BE2C (cell line): Measurements from ENCODE around the gene ANKRD28.

ENCODE experiments used
- DNase-seq: peaks from one replicate; pipeline ENCODE4 v3.0.0-alpha.2; 2020
- H3K27me3 ChIP-seq: fragments of 250-450 bp; sonication (Bioruptor Pico); 2 replicates; pipeline ENCODE4 v1.5.1; 2020; ENCODE audit warnings: mild to moderate bottlenecking
- H3K36me3 ChIP-seq: fragments of 250-450 bp; sonication (Bioruptor Pico); 2 replicates; pipeline ENCODE4 v1.5.1; 2020; ENCODE audit warnings: mild to moderate bottlenecking
- H3K4me1 ChIP-seq: fragments of 250-450 bp; sonication (Bioruptor Pico); 2 replicates; pipeline ENCODE4 v1.5.1; 2020
- H3K4me3 ChIP-seq: 2 replicates; pipeline ENCODE4 v1.5.1; 2011; ENCODE audit warnings: low read depth, low read length
- H3K9me3 ChIP-seq: fragments of 250-450 bp; sonication (Bioruptor Pico); 2 replicates; pipeline ENCODE4 v1.5.1; 2020
- TF ChIP-seq, protein P1 (sequence below): IDR thresholded peaks from 2 replicates; pipeline ENCODE4 v1.5.1; 2012; ENCODE audit warnings: mild to moderate bottlenecking, low read depth, low read length

Gene ANKRD28

DNA sequence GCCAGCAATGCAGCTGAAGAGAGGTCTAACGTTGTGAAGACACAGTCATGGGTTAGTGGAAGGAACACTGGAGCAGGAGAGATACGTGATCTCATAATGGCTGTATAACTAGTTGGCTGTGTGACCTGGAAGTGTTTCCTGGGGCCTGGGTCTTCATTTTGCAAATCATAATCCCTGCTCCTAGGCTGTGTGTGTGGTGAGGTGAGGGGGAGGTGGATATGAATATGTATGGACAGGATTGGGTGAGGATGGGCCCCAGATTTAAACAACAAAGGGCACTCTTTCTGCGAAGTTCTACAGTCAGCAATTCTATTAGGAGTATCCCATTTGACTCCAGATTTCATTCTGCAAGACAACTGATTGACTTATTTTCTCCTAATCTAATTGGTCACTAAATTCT lies 41.3 kb downstream of the ANKRD28 start:
- Histone ChIP-seq H3K4me3 (no peak overlapping the region), H3K27me3 (no peaks in the 10 kb centered on the region), H3K36me3 (no peaks in the 10 kb centered on the region), H3K4me1 (no peaks in the 10 kb centered on the region), H3K9me3 (no peaks in the 10 kb centered on the region)
- TF ChIP-seq, protein P1, sequence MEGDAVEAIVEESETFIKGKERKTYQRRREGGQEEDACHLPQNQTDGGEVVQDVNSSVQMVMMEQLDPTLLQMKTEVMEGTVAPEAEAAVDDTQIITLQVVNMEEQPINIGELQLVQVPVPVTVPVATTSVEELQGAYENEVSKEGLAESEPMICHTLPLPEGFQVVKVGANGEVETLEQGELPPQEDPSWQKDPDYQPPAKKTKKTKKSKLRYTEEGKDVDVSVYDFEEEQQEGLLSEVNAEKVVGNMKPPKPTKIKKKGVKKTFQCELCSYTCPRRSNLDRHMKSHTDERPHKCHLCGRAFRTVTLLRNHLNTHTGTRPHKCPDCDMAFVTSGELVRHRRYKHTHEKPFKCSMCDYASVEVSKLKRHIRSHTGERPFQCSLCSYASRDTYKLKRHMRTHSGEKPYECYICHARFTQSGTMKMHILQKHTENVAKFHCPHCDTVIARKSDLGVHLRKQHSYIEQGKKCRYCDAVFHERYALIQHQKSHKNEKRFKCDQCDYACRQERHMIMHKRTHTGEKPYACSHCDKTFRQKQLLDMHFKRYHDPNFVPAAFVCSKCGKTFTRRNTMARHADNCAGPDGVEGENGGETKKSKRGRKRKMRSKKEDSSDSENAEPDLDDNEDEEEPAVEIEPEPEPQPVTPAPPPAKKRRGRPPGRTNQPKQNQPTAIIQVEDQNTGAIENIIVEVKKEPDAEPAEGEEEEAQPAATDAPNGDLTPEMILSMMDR: no peak
- no peak for DNase-seq

DNA sequence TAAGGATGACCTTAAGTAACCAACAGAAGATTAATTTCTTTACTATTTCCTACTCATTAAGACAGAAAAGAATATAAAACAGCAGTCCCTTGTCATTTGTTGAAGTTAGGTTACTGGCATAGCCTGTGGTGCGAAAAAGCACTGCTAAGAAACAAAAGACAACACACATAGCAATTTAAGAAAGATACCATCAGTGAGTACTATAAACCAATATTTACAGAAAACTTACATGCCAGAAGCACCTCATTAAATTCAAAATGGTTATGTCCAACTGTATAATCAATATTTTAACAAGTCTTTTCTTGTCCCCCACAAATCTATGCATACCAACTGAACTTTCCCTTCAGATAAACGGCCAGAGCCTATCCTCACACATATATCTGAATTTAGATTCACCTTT lies 42.0 kb downstream of the ANKRD28 start:
- Histone ChIP-seq H3K36me3 (no peaks in the 10 kb centered on the region), H3K27me3 (no peaks in the 10 kb centered on the region), H3K9me3 (no peaks in the 10 kb centered on the region), H3K4me1 (no peaks in the 10 kb centered on the region), H3K4me3 (no peak overlapping the region)
- DNase-seq: no peak
- TF ChIP-seq, protein P1: no peak

- TF ChIP-seq, protein P1: no peak
- no peak for DNase-seq
- Histone ChIP-seq H3K9me3 (no peaks in the 10 kb centered on the region), H3K36me3 (no peaks in the 10 kb centered on the region), H3K4me3 (no peak overlapping the region), H3K27me3 (no peaks in the 10 kb centered on the region), H3K4me1 (no peaks in the 10 kb centered on the region)
These were observed 42.6 kb downstream of the ANKRD28 start for GRCh38 chr3:15755181-15755580.

- Histone ChIP-seq H3K9me3 (no peaks in the 10 kb centered on the region), H3K27me3 (no peaks in the 10 kb centered on the region), H3K36me3 (no peaks in the 10 kb centered on the region), H3K4me3 (no peak overlapping the region), H3K4me1 (no peaks in the 10 kb centered on the region)
- no peak for DNase-seq
- TF ChIP-seq, protein P1: no peak
These were observed 43.7 kb downstream of the ANKRD28 start for GRCh38 chr3:15754047-15754446.

DNA sequence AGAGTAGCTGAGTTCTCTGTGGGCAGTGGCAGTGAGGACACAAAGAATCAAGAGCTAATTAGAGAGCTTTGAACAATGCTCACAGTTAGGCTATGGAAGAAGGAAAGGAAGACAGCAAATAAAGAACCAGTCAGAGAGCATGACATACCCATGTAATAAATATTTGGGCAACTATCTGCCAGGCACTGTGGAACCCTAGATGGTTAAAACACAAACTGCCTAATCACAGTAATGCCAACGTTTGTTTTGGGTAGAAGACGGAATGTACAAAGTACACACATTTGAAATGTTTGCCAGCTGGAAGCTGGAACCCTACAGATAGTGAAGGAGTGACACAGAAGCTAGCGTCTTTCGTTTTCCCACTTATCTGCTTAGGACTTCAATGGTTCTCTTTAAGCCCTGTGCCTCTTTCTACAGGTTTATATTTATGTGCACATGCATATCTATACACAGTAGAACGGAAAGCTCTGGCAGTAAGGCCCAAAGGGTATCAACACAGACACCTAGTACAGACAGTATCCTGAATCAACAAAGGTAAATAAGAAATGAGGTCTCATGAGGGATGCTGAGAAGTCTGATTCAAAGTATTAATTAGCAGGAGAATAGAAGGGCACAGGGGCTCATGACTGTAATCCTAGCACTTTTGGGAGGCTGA lies 44.6 kb downstream of the ANKRD28 start:
- DNase-seq: no peak
- Histone ChIP-seq H3K4me3 (no peak overlapping the region), H3K36me3 (no peaks in the 10 kb centered on the region), H3K9me3 (no peaks in the 10 kb centered on the region), H3K4me1 (no peaks in the 10 kb centered on the region), H3K27me3 (no peaks in the 10 kb centered on the region)
- TF ChIP-seq, protein P1: no peak

- no peaks in the 10 kb centered on the region for H3K4me1 ChIP-seq
- H3K36me3 ChIP-seq: no peaks in the 10 kb centered on the region
- TF ChIP-seq, protein P1: no peak
- H3K9me3 ChIP-seq: no peaks in the 10 kb centered on the region
- no peak for DNase-seq
- no peak overlapping the region for H3K4me3 ChIP-seq
- H3K27me3 ChIP-seq: no peaks in the 10 kb centered on the region
These were observed 46.9 kb downstream of the ANKRD28 start for GRCh38 chr3:15750879-15751278.
